OCI-LY7 (cell line): ENCODE measurements around the gene FGF18. TPM values are rescaled to one million over a fixed set of nuclear protein-coding genes. Genes with fewer than 3 reads are reported as not detected.

Experiments used
- BruUV-seq: library from RNA; stranded (reverse); fragments of 400-500 nt; replicated peaks from 2 replicates; lab custom pipeline; 2021; lab: Mats Ljungman, UMichigan
- CTCF ChIA-PET: fragments of 300-600 bp; sonication (Branson Sonifier 250); formaldehyde crosslinking; loops from one replicate; lab custom pipeline; 2022; ENCODE audit warnings: antibody characterized with exemption; ENCODE audit not compliant: unreplicated experiment; lab: Charles Lee
- POLR2A ChIA-PET: fragments of 300-600 bp; sonication (Branson Sonifier 250); formaldehyde crosslinking; loops from one replicate; lab custom pipeline; 2022; ENCODE audit warnings: antibody characterized with exemption; lab: Charles Lee
- DNase-seq: peaks from one replicate; pipeline ENCODE4 v3.0.0-alpha.2; 2015; ENCODE audit warnings: low spot score
- H2AFZ ChIP-seq: fragments of 200-600 bp; sonication (generic), shearing (Covaris generic); 2 replicates; pipeline ENCODE4 v1.6.1; 2014; ENCODE audit warnings: mild to moderate bottlenecking, antibody characterized with exemption, low read length, moderate library complexity
- H3K27ac ChIP-seq: fragments of 200-600 bp; sonication (generic); 2 replicates; pipeline ENCODE4 v1.5.1; 2014; ENCODE audit warnings: mixed run types, low read depth, mild to moderate bottlenecking, moderate library complexity, low read length, inconsistent platforms; ENCODE audit not compliant: poor library complexity, severe bottlenecking
- H3K36me3 ChIP-seq: fragments of 200-600 bp; sonication (generic); 2 replicates; pipeline ENCODE4 v1.6.1; 2014; ENCODE audit warnings: mild to moderate bottlenecking, antibody characterized with exemption, low read length, moderate library complexity, mixed read lengths; ENCODE audit not compliant: insufficient read depth
- H3K4me1 ChIP-seq: fragments of 200-600 bp; sonication (generic); 2 replicates; pipeline ENCODE4 v1.5.1; 2014; ENCODE audit warnings: mild to moderate bottlenecking, low read length; ENCODE audit not compliant: insufficient read depth, poor library complexity, severe bottlenecking
- H3K4me2 ChIP-seq: fragments of 200-600 bp; sonication (generic); 2 replicates; pipeline ENCODE4 v1.6.1; 2014; ENCODE audit warnings: mild to moderate bottlenecking, low read length
- H3K4me3 ChIP-seq: fragments of 200-600 bp; sonication (generic); 2 replicates; pipeline ENCODE4 v1.5.1; 2014; ENCODE audit warnings: mild to moderate bottlenecking, low read depth, low read length; ENCODE audit not compliant: poor library complexity, severe bottlenecking
- H3K79me2 ChIP-seq: fragments of 200-600 bp; sonication (generic); 2 replicates; pipeline ENCODE4 v1.6.1; 2016; ENCODE audit warnings: low read depth, mild to moderate bottlenecking, low read length, moderate library complexity, mixed read lengths; ENCODE audit not compliant: insufficient read depth
- H3K9me2 ChIP-seq: fragments of 200-600 bp; sonication (generic); 2 replicates; pipeline ENCODE4 v1.6.1; 2016; ENCODE audit warnings: mild to moderate bottlenecking, low read length, mixed read lengths; ENCODE audit not compliant: insufficient read depth
- H3K9me3 ChIP-seq: fragments of 200-600 bp; sonication (generic); 2 replicates; pipeline ENCODE4 v1.6.1; 2014; ENCODE audit warnings: mild to moderate bottlenecking, mixed run types, low read length, mixed read lengths
- H4K20me1 ChIP-seq: fragments of 200-600 bp; sonication (generic); 2 replicates; pipeline ENCODE4 v1.6.1; 2014; ENCODE audit warnings: mild to moderate bottlenecking, antibody characterized with exemption, low read length, moderate library complexity, mixed read lengths; ENCODE audit not compliant: insufficient read depth
- CTCF ChIP-seq: fragments of 200-600 bp; sonication (generic); conservative IDR thresholded peaks from 2 replicates; pipeline ENCODE4 v1.5.1; 2014; ENCODE audit warnings: mild to moderate bottlenecking, antibody characterized with exemption, low read length, moderate library complexity, mixed read lengths
- EZH2phosphoT487 ChIP-seq: fragments of 200-600 bp; sonication (generic); IDR thresholded peaks from 2 replicates; pipeline ENCODE4 v1.6.1; 2018; ENCODE audit warnings: low read depth, borderline replicate concordance, mild to moderate bottlenecking, mixed run types, antibody characterized with exemption, low read length, moderate library complexity, mixed read lengths
- intact Hi-C: fragments of 100-400 bp; cut with micrococcal nuclease; formaldehyde crosslinking; loops from one replicate; pipeline ENCODE4 v1.10.0; 2022; ENCODE audit not compliant: unreplicated experiment
- total RNA-seq, 2 experiments: library from RNA; depleted of rRNA in 1 of 2; stranded (reverse); fragments of >200 nt in 1 of 2; shearing (Covaris generic) in 1 of 2; gene quantifications; 2 replicates each; pipeline ENCODE4 v1.2.3, GENCODE V29; 2014 to 2022

Gene FGF18
- total RNA-seq, 2 experiments from 2014 or later: 0.16 TPM; not detected in 1

GRCh38 chr5:171425596-171426244 lies 6.3 kb downstream of the FGF18 start:
- no peak overlapping the region for H3K4me3 ChIP-seq
- ChIA-PET POLR2A (interaction anchor here (0.6 to 0.7 kb wide), 2 partner anchors 735 to 950 kb away, joined by 4 to 5 read pairs; no protein-coding TSS in a partner anchor), CTCF (no interaction called here)
- H3K4me1 ChIP-seq: no peaks in the 10 kb centered on the region
- H3K36me3 ChIP-seq: no peaks in the 10 kb centered on the region
- no peak overlapping the region for H3K27ac ChIP-seq
- no peaks in the 10 kb centered on the region for H3K9me3 ChIP-seq
- intact Hi-C loops: no loop called here
- H4K20me1 ChIP-seq: no peaks in the 10 kb centered on the region
- no peaks in the 10 kb centered on the region for H3K9me2 ChIP-seq
- no peak overlapping the region for H3K4me2 ChIP-seq
- no peak for DNase-seq
- no peaks in the 10 kb centered on the region for H3K79me2 ChIP-seq
- H2AFZ ChIP-seq: no peak overlapping the region
- BruUV-seq: no TSS peak
- TF ChIP-seq EZH2phosphoT487 (no peak), CTCF (no peak)

DNA sequence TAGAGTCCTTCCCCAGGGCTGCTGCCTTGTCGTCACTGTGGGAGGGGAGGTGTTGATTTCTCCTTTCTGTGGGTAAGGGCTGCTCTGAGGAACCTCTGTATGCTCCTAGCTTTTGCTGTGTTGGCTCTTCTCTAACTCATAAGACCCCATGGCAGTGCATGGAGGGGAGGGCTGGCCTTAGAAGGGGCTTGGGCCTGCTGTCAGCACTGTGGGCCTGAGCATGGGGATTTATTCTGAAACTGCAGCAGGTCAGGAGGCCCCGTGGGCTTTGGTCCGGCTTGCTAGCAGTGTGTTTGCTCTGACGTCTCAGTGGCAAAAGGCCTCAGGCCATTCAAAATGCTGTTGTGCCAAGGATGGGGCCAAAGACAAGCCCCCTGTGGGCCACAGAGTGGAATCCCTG lies 6.8 kb downstream of the FGF18 start:
- H2AFZ ChIP-seq: no peak overlapping the region
- H3K9me2 ChIP-seq: no peaks in the 10 kb centered on the region
- no peak overlapping the region for H3K27ac ChIP-seq
- BruUV-seq: no TSS peak
- no peaks in the 10 kb centered on the region for H4K20me1 ChIP-seq
- no peaks in the 10 kb centered on the region for H3K4me1 ChIP-seq
- DNase-seq: no peak
- H3K4me3 ChIP-seq: no peak overlapping the region
- ChIA-PET POLR2A (no interaction called here), CTCF (no interaction called here)
- H3K9me3 ChIP-seq: no peaks in the 10 kb centered on the region
- intact Hi-C loops: no loop called here
- H3K36me3 ChIP-seq: no peaks in the 10 kb centered on the region
- H3K4me2 ChIP-seq: no peak overlapping the region
- no peaks in the 10 kb centered on the region for H3K79me2 ChIP-seq
- TF ChIP-seq EZH2phosphoT487 (no peak), CTCF (no peak)

- Histone ChIP-seq H4K20me1 (no peaks in the 10 kb centered on the region), H3K9me2 (no peaks in the 10 kb centered on the region), H3K9me3 (no peaks in the 10 kb centered on the region), H3K27ac (no peak overlapping the region), H3K4me2 (no peak overlapping the region), H3K4me1 (no peaks in the 10 kb centered on the region), H3K4me3 (no peak overlapping the region), H3K36me3 (no peaks in the 10 kb centered on the region), H3K79me2 (no peaks in the 10 kb centered on the region), H2AFZ (no peak overlapping the region)
- intact Hi-C loops: no loop called here
- TF ChIP-seq CTCF (no peak), EZH2phosphoT487 (no peak)
- ChIA-PET CTCF (no interaction called here), POLR2A (no interaction called here)
- no peak for DNase-seq
- no TSS peak for BruUV-seq
Observed at GRCh38 chr5:171426680-171427079, 7.2 kb downstream of the FGF18 start.
